ENCODE results near the gene KRT40.
"Not testable (repeated sequence)": the region's sequence is repeated elsewhere in the genome, so short reads cannot be mapped to it uniquely, and the experiment has no call there.

The KRT40 gene

DNA sequence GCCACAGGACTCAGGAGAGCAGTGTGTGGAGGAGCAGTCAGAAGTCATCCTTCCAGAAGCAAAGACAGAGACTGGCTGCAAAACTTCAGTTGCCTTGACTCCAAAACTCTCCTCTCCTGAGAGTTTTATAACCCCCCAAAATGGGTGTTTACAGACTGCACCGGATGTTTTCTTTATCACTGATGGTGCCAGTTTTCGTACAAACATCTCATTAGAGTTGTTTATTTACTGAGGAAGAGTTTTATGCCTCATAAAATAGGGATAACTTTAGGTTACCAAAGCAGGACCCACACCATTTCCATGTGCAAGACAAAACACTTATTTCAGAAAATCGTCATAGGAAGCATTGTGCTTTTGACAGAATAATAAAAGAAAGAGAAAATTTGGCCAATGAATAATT lies at the start of gene KRT40:
Gene KRT40 (minus strand): TSS at position 101 of the 400 bp plus-strand sequence. CDS start 53 bp downstream, at position 48.
- DNase-seq (ENCODE audit: low read depth) = no peak

DNA sequence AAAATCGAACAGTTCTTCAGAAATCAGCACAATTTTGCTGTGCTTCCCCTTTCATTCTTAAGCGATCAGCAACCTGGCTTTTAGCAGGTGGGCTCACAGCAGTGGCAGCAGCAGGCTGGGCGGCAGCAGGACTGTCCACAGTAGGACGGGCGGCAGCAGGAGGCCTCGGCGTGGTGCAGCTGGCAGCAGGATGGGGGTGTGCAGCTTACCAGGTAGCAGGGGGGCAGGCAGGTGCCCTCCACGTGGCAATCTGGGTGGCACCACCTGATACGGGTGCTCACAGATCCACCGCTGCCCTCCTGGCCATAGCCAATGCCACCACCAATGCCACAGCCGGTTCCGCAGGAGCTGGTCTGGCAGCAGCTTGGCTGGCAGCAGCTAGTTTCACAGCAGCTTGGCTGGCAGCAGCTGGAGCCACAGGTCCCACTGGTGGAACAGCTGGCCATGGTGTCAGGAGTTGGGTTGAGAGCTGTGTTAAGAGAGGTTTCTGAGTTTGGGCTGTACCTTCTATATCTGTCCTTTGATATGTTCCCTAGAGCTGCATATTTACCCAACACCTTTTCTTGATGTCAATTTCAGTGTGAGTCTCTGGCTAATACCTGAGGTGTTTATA lies 45.6 kb upstream of the KRT40 start, which contains the start of gene KRTAP1-4:
Gene KRTAP1-4 (minus strand): TSS at position 563 of the 613 bp plus-strand sequence. CDS start 117 bp downstream, at position 446.
- DNase-seq (ENCODE audit: low read depth) = no peak

DNA sequence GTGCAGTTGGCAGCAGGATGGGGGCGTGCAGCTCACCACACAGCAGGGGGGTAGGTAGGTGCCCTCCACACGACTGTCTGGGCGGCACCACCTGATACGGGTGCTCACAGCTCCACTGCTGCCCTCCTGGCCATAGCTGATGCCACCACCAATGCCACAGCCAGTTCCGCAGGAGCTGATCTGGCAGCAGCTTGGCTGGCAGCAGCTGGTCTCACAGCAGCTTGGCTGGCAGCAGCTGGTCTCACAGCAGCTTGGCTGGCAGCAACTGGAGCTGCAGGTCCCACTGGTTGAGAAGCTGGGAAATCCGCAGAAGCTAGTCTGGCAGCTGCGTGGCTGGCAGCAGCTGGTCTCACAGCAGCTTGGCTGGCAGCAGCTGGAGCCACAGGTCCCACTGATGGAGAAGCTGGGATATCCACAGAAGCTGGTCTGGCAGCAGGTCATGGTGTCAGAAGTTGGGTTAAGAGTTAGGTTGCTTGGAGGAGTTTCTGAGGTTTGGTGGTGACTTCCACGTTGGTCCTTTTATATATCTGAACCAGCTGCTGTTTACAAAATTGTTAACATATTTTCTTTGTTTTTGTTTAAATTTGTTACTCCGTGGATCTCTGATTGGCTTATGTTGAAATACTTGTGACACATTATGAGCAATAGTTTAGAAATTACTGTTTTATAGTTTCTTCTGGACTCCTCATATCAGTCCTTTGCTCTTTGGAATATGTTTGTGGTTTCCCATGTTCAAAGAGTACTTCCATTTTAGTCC lies 42.8 kb upstream of the KRT40 start, which contains the start of gene KRTAP1-5:
Gene KRTAP1-5 (minus strand): TSS at position 494 of the 757 bp plus-strand sequence. CDS start 53 bp downstream, at position 441.
- no peak for DNase-seq (ENCODE audit: low read depth)

DNA sequence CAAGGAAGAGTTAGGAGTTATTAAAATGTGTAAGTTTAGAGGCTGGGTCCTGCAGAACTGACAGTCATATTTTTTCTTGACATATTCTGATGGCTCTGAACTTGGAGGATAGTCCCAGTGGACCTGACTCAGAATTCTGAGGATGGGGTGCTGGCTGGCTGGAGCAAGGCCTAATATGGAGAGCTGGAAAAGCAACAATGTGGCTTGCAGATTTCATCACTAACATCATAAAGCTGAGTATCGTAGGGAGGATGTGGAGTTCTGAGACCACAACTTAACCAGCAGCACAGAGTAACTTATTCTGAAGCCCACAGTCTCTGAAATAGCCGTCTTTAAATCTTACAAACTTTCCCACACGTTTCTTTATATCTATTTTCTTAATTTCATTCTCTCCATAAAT lies 40.6 kb upstream of the KRT40 start:
- DNase-seq (ENCODE audit: low read depth) = no peak

DNA sequence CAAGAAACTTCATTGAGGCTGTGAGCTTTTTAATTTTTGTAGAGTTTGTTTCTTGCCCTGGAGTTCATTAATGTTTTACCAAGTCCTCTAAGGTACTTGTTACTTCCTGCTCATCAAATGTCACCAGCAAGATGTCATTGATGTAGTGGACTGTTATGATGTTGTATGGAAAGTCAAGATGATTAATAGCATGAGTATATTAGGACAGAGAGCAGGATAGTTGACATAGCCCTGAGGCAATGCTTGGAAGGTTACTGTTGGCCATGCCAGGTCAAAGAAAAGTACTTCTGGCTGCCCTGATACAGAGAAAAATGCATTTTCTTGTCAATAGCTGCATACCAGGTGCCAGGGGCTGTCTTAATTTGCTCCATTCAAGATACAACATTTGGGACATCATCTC lies 36.2 kb upstream of the KRT40 start:
- DNase-seq (ENCODE audit: low read depth) = no peak

DNA sequence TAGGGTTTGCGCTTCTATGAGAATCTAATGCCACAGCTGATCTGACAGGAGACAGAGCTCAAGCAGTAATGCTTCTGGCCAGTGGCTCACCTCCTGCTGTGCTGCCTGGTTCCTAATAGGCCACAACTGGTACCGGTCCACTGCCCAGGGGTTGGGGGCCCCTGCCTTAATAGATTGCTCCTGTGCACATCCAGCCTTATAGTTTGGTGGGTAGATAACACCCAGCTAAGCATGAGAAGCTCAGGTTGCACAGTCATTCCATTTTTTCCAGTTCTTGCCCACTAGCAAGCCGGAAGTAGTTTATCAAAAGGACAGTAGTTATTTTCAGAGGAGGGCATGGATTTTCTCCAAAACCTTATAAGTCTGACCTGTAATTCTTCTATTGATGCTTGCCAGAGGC lies 35.3 kb upstream of the KRT40 start:
- no peak for DNase-seq (ENCODE audit: low read depth)

DNA sequence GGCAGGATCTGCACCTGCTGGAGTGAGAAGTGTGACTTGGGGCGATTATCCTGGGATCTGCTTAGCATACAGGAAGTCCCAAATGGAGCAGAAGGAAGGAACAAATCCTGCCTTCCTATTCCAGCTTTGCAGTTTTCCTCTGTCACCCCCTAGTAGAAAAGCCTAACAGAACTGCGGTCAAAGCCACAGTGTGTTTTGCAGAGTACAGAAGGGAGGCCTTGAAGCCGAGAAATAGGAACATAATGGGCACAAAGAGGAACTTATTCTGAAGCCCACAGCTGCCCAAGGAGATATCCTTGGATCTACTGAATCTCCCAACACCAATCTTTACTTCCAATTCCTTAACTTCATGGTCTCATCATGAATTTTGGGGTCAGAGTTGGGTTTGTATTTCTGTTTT lies 34.4 kb upstream of the KRT40 start:
- no peak for DNase-seq (ENCODE audit: low read depth)

DNA sequence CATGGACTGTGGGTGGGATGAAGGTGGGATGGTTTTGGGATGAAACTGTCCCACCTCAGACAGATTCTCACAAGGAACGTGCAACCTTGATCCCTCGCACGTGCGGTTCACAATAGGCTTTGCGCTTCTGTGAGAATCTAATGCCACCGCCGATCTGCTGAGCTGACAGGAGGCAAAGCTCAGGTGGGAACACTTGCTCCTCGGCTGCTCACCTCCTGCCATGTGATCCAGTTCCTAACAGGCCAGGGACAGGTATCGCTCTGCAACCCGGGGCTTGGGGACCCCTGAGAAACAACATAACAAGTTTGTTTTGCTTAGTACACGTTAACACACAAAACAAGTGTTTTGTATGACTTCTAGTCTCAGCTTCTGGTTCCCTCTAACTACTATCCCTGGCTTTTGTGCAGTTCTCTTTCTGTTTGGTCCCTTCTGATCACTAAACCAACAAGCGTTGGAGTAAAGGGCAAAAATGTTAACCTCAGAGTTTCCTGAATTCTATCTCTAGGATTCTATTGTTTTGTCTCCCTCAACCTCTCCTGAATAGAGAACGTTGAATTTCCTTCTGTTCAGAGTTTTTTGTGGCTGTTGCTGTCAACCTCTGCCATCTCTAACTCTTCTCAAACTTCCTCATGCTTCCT lies 32.6 kb upstream of the KRT40 start:
- no peak for DNase-seq (ENCODE audit: low read depth)

DNA sequence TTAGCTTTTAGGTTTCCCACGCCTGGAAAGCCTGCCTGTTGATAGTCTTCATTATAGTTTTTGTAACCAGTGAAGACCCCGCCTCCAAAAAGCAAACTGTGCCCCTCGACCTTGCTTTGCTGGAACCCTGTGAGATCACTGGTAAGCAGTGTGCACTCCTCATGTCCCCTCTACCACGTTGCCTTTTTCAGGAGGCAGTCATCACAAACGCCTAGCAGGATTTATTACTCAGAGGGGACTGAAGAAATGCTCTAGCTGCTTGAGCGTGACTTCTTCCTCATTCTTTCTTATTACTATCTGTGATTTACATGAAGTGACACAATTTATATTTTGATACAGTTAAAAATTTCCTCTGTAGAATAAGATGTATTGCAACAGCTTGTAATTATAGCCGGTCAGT lies 31.3 kb upstream of the KRT40 start:
- no peak for DNase-seq (ENCODE audit: low read depth)

DNA sequence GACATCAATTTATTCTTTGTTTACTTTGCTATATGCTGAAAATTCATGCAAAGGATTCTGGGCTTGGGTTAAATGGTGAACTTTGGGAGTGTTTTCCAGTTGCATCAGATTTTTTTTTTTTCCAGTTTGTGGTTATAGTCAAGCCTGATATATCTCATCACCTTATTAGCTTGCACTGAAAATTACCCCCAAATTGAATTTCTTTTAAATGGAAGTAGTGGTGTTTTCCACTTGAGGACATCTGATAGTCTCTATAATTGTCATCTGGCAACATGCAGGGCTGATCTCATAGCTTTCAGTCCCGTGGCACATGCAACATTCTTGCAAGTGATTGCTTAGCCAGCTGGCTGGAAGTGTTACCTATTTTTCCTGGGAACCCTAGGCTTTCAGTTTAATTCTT lies 29.5 kb upstream of the KRT40 start:
- no peak for DNase-seq (ENCODE audit: low read depth)

DNA sequence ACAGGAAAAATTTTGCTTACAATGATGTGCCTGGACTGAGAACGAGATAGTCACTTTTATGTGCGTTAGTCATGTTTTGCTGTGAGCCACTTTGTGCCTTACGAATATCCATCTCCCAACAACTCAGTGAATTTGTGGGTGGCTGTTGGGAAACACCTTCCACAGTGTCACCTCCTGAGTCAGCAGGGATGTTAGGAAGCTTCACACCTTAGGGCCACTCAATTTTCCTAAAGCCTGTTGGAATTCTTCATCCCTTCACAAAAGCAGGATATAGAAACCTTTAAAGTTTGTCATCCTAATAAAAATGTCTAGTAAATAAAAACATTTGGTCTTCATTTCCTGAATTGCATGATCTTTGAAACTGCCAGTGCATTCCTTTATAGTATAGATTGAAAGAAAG lies 29.1 kb upstream of the KRT40 start:
- DNase-seq (ENCODE audit: low read depth) = no peak

DNA sequence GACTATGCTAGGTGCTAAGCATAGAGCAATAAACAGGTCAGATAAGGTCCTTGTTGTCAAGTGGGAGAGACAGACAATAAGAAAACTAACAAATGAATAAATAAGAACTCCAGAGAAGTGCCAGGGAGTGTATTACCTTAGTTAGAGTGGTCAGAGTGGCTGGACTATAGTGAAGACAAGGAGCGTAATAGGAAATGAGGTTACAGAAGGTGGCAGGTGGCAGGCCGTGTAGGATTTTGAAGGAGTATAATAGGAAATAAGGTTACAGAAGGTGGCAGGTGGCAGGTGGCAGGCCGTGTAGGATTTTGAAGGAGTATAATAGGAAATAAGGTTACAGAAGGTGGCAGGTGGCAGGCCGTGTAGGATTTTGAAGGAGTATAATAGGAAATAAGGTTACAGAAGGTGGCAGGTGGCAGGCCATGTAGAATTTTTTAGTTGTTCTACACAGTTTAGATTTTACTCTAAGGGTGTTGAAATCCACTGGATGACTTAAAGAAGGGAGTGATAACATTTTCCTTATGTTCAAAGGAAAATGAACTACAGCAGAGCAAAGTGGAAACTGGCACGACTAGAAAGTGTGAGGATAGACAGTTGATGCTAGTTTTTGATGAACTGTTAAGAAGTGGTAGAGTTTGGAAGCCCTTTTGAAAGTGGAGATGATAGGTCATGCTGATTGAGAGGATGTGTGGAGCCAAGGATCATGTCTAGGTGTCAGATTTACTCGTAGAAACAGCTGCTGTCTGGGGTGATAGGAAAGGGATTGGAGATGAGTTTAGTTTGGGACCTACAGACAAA lies 28.4 kb upstream of the KRT40 start:
- DNase-seq (ENCODE audit: low read depth) = no peak

DNA sequence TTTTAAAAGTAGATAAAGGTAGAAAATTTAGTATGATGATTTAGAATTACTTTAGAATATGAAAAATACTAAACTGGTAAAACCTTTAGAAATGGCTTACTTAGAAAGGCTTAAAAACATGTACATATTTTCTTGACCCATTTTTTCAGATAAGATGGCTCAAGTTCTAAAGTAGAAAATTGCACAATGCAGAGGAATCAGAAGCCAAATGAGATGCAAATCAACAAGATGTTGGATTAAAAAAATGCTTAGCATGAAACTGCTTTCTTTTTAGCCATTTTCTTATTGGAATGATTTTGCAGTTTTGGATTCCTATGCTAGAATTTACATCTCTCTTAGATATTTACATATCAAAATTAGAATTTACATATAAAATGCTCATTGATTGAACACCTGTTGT lies 26.3 kb upstream of the KRT40 start:
- DNase-seq (ENCODE audit: low read depth) = no peak

DNA sequence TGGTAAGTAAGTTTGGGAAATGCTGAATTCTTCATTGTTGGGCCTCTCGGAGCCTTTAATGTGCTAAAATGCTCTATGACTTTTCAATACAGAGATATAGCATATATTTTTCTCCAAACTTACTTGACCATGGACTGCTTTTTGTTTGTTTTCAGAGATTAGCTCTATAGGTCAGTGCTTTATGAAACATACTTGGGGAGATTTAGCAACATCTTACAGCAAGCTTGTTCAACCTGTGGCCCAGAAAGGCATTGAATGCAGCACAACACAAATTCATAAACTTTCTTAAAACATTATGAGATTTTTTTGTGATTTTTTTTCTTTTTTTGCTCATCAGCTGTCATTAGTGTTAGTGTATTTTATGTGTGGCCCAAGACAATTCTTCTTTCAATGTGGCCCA lies 25.8 kb upstream of the KRT40 start:
- DNase-seq (ENCODE audit: low read depth) = no peak

DNA sequence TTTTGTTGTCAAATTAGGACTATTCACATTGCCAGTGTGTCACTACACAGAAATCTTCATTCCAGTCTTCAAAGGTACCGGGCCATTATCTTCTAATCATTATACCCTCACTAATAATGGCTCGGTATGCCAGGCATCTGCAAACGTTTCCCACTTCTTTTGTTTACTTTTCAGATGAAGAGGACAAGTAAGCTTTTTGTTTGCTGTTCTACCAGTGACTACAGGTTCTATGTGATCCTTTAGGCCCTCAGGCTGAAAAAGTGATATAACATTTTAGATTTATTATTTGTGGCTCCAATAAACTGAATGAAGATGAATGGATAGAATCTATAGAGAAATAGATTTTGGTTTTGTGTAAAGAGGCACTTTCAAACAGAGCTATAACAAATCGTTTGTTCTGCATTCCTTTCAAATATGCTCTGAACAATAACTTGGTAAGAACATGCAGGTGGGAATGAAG lies 25.2 kb upstream of the KRT40 start:
- no peak for DNase-seq (ENCODE audit: low read depth)

DNA sequence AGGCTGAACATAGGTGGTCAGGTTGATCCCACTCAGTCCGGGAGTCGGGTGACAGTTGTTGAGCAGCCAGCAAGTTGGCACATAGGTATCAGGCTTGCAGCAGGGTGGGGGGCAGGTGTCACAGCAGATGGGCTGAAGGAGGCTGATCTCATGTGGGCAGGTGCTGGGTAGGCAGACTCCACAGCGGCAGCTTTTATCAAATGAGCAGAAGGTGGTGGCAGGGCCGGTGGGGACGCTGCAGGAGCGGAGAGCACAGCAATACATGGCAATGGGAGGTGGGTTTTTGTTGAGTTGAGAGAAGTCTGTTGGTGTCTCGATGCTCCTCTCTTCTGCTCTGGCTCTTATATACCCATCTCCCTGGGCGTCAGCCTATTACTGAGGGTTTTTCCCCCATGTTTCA lies 24.7 kb upstream of the KRT40 start, which contains the start of gene KRTAP3-1:
Gene KRTAP3-1 (minus strand): TSS at position 318 of the 400 bp plus-strand sequence. CDS start 54 bp downstream, at position 264.
- DNase-seq (ENCODE audit: low read depth) = no peak

DNA sequence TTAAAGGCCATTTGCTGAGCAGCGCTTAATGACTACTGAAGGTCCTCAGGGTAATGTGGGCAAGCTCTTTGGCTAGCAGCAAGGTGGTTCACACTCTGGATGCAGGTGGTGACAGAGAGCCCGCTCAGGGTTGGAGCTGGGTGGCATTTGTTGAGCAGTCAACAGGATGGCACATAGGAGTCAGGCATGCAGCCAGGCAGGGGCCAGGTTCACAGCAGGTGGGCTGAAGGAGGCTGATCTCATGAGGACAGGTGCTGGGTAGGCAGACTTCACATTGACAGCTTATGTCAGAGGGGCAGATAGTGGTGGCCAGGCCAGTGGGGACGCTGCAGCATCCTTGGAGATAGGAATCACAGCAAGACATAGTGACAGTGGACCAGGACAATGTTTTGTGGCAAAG lies 20.3 kb upstream of the KRT40 start:
- DNase-seq (ENCODE audit: low read depth) = no peak

DNA sequence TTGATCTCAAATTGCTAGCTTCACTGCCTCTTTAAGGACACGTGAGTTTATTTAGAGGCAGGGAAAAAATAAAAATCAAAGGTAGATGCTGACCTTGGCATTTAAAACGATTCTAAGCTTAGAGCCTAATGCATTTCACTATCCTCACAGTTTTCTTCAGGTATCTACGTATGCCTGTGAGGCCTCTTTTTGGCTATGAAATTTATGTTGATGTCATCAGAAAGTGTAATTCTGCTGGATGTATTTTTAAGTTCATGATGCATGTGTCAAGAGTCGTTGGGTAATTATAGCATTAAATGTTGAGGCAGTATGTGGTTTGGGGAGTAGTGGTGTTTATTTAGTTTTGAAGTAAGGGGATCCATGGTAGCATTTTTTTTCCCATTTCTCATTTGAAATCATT lies 19.8 kb upstream of the KRT40 start:
- DNase-seq (ENCODE audit: low read depth) = no peak

DNA sequence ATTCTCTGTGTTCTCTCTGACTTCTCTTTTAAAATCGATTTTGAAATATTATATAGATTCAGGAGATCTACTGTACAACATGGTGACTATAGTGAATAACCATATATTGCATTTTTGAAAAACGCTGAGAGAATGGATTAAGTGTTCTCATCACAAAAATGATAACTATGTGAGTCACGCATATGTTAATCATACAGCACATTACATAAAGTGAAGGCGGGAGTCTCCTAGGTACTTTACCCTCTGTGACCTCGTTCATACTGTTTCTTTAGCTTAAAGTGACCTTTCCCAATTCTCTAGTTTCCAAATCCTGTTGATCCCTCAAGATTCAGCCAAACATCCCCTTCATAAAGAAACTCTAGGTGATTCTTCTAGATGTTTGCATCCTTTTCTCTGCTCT lies 18.7 kb upstream of the KRT40 start:
- no peak for DNase-seq (ENCODE audit: low read depth)

DNA sequence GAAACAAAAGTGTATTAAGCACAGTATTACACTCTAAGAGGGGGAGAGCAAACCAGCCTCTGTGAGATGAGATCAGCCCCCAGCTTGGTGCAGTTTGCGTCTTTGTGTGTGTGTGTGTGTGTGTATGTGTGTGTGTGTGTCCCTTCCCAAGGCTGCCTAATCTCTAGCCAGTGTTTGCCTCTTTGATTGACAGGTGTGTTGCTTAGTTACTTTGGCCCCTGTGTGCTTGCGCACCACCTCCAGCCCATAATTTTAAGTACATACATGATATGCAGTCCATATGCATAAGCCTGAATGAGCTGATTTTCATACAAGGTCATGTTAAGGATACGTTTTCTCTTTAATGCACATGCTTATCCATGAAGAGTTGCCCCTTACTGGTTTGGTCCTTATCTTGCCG lies 17.7 kb upstream of the KRT40 start:
- DNase-seq (ENCODE audit: low read depth) = no peak

DNA sequence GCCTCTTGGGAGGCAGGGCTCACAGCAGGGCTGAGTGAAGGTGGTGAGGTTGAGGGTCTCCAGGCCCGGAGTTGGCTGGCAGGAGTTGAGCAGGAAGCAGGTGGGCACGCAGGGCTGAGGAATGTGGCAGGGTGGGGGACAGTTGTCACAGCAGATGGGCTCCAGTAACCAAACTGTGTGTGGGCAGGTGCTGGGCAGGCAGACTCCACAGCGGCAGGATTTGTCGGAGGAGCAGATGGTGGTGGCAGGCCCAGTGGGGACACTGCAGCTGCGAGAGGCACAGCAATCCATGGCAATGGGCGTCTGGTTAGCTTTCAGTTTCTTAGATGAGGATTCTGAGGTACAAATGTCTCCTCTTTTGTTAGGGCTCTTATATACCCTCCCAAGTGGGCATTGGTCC lies 15.4 kb upstream of the KRT40 start, which contains the start of gene KRTAP3-2:
Gene KRTAP3-2 (minus strand): TSS at position 344 of the 400 bp plus-strand sequence. CDS start 53 bp downstream, at position 291.
- DNase-seq (ENCODE audit: low read depth) = not testable (repeated sequence)

DNA sequence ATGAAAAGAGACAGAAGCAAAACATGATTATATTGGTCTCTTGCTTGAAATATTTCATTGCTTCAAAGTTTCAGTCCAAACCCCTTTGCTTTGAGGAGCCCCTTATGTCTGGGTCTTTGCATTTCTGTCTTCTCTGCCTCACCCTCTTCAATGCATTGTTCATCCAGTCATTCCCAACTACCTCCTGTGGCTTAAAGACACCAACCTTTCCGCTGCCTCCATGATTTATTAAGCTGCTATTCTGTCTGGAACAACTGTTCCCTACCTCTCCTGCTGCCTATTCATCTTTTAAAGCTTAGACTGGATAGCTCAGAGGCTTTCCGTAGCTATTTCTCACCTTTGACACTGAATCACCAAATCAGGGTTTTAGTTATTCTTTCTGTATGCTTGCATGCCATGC lies 13.2 kb upstream of the KRT40 start:
- no peak for DNase-seq (ENCODE audit: low read depth)

Measured in stimulated activated CD8-positive, alpha-beta memory T cell treated with anti-CD3 and anti-CD28 coated beads, Interleukin-7, amount 100 ng/mL, for 24 hours (primary cell).